HL-60 (cell line): ENCODE measurements around the gene KRT10.

ENCODE experiments used
- CTCF ChIP-seq: IDR thresholded peaks from one replicate; pipeline ENCODE4 v1.5.1; 2011; ENCODE audit warnings: low read length, control low read depth, inconsistent platforms; ENCODE audit not compliant: insufficient read depth
- POLR2AphosphoS5 ChIP-seq: IDR thresholded peaks from 2 replicates; pipeline ENCODE4 v1.6.1; 2012; ENCODE audit warnings: low read depth

GRCh38 chr17:40871316-40871715 is 48.9 kb upstream of the KRT10 start:
- no peak for TF ChIP-seq CTCF
- TF ChIP-seq POLR2AphosphoS5 = no peak
